ENCODE data around the gene ATF2. TPM values are rescaled to one million over a fixed set of nuclear protein-coding genes. Genes with fewer than 3 reads are reported as not detected.

Gene ATF2
- total RNA-seq, 1 donor: 68.1 TPM

DNA sequence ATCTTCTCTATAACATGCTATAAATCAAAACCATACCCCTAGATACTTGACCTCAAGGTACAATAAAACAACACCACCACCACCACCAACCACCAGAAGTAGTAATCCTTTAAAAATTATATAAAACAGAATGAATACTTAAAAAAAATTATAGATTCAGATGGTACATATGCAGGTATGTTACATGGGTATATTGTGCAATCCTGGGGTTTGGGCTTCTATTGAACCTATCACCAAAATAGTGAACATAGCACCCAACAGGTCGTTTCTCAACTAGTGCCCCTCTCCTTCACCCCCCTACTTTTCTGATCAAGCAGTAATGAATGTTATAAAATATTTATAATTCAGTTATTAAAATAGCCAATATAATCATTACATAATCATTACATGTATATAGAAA, 91.7 kb downstream of the ATF2 start:
- TF ChIP-seq, protein P1, sequence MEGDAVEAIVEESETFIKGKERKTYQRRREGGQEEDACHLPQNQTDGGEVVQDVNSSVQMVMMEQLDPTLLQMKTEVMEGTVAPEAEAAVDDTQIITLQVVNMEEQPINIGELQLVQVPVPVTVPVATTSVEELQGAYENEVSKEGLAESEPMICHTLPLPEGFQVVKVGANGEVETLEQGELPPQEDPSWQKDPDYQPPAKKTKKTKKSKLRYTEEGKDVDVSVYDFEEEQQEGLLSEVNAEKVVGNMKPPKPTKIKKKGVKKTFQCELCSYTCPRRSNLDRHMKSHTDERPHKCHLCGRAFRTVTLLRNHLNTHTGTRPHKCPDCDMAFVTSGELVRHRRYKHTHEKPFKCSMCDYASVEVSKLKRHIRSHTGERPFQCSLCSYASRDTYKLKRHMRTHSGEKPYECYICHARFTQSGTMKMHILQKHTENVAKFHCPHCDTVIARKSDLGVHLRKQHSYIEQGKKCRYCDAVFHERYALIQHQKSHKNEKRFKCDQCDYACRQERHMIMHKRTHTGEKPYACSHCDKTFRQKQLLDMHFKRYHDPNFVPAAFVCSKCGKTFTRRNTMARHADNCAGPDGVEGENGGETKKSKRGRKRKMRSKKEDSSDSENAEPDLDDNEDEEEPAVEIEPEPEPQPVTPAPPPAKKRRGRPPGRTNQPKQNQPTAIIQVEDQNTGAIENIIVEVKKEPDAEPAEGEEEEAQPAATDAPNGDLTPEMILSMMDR (IDR thresholded peaks at IDR 0.05; ENCODE audit: insufficient read depth, low read length): no peak
- no peak overlapping the region for H3K4me3 ChIP-seq (ENCODE audit: low read depth, low read length)
- DNase-seq (ENCODE audit: low read depth): no peak

DNA sequence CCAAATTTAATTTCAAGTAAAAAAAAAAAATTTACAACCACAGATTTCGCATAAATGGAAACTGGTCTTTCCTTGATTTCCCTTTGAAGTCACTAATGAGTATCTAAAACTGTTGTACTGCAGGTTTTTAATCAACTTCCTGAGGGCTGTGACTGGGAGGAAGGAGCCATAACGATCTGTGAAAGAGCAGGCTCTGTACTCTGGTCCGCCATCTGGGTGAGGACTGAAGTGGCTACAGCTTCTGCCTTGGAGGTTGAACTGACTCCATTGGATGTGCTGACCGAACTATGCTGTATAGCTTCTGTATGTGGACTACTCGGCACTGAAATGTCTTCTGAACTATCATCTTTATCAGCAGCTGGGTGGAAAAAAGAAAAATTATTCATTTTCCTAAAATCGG, 93.5 kb downstream of the ATF2 start:
- DNase-seq (ENCODE audit: low read depth): no peak
- TF ChIP-seq, protein P1 (IDR thresholded peaks at IDR 0.05; ENCODE audit: insufficient read depth, low read length): no peak
- H3K4me3 ChIP-seq (ENCODE audit: low read depth, low read length): no peak overlapping the region

DNA sequence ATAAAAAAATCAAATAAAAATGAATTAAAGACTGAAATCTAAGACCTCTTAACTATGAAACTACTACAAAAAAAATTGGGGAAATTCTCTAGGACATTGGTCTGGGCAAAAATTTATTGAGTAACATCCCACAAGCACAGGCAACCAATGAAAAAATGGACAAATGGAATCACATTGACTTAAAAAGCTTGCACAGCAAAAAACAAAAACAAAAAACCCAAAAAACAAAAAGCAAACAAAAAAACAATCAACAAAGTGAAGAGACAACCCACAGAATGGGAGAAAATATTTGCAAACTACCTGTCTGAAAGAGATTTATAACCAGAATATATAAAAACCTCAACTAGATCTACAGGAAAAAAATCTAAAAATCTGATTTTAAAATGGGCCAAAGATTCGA, 99.5 kb downstream of the ATF2 start:
- H3K4me3 ChIP-seq (ENCODE audit: low read depth, low read length): no peak overlapping the region
- TF ChIP-seq, protein P1 (IDR thresholded peaks at IDR 0.05; ENCODE audit: insufficient read depth, low read length): no peak
- no peak for DNase-seq (ENCODE audit: low read depth)

DNA sequence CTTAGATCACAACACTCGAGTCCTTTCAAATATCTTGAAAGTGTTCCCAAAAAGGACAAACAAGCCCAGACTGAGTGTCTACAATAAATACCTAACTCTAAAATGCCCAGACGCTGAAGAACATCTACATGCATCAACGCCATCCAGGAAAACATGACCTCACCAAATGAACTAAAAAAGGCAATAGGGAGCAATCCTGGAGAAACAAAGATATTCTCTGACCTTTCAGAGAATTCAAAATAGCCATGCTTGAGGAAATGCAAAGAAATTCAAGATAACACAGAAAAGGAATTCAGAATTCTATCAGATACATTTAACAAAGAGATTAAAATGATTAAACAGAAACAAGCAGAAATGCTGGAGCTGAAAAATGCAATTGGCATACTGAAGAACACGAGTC, 101.6 kb downstream of the ATF2 start:
- H3K4me3 ChIP-seq (ENCODE audit: low read depth, low read length): no peak overlapping the region
- TF ChIP-seq, protein P1 (IDR thresholded peaks at IDR 0.05; ENCODE audit: insufficient read depth, low read length): no peak
- DNase-seq (ENCODE audit: low read depth): no peak

DNA sequence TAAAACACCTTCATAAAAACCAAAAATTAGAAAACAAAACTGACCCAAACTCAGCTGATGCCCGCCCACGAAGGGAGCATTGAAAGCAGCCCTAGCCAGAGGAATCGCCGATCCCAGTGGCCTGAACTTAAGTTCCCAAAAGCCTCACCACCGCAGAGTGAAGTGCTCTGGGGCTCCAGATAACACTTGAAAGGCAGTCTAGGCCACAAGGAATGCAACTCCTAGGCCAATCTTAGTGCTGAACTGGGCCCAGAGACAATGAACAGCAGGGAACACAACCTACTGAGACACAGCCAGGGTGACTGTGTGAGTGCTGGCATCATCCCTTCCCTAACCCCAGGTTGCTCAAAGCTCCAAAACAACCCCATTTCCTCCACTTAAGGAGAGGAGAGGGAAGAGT, 103.2 kb downstream of the ATF2 start:
- TF ChIP-seq, protein P1 (IDR thresholded peaks at IDR 0.05; ENCODE audit: insufficient read depth, low read length): no peak
- no peak for DNase-seq (ENCODE audit: low read depth)
- no peak overlapping the region for H3K4me3 ChIP-seq (ENCODE audit: low read depth, low read length)

DNA sequence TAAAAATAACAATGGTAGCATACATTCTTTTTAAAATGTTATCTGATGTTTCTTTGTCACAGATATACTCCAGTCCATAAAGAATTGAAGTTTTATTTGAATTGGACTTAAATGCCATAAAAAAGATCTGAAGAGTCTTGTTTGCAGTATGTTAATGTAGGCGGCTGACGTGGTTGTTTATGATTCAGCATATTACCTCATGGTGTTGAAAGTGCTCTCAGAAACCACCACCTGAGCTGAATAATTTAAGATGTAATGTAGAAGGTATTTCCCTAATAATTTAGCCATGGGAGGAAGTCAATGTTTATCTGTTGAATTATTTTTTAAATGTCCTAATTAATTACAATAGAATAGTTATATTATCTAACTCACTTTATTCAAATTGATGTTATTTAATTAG, 104.3 kb downstream of the ATF2 start:
- TF ChIP-seq, protein P1 (IDR thresholded peaks at IDR 0.05; ENCODE audit: insufficient read depth, low read length): no peak
- no peak overlapping the region for H3K4me3 ChIP-seq (ENCODE audit: low read depth, low read length)
- DNase-seq (ENCODE audit: low read depth): no peak

DNA sequence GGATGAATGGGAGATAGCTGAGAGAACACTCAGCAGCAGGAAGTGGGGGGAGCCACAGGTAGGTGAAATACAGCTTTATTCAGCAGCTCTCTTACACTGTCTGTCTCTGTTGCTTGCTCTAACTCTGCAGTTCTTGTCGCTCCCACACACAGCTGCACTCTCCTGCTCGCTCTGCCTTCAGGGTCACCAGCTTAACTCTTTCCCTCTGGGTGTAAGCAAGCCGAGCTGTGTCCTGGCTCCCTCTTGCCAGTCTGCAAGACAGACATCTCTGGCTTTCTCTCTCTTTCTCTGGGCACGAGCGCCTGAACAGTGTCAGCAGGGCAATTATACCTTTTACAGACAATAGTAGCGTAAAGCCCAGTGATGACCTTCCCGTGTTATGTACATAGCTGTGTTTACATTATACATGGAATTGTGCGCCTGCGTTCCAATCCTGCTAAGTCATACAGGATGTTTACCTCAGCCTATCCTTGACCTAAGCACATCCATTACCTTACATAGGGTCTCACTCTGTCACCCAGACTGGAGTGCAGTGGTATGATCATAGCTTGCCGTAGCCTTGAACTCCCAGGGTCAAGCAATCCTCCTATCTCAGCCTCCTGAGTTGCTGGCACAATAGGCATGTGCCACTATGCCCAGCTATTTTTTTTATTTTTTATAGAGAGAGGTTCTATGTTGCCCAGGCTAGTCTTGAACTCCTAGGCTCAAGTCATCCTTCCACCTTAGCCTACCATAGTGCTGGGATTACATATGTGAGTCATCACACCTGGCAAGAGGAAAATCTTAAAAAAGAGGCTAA, 105.0 kb downstream of the ATF2 start:
- H3K4me3 ChIP-seq (ENCODE audit: low read depth, low read length): no peak overlapping the region
- no peak for DNase-seq (ENCODE audit: low read depth)
- TF ChIP-seq, protein P1 (IDR thresholded peaks at IDR 0.05; ENCODE audit: insufficient read depth, low read length): no peak
